Type B pancreatic cell (in vitro differentiated cells): ENCODE data around the gene JAKMIP2. TPM values are rescaled to one million over a fixed set of nuclear protein-coding genes. Genes with fewer than 3 reads are reported as not detected.
"Not testable (repeated sequence)": the region's sequence is repeated elsewhere in the genome, so short reads cannot be mapped to it uniquely, and the experiment has no call there.

ENCODE experiments used
- DNase-seq: peaks from one replicate; pipeline ENCODE4 v3.0.0; 2021; ENCODE audit warnings: mixed read lengths; ENCODE audit not compliant: unreplicated experiment; ENCODE audit errors: extremely low spot score
- H3K27ac Mint-ChIP-seq: 2 replicates; pipeline ENCODE4 v1.8.0; 2021; ENCODE audit warnings: mild to moderate bottlenecking, mixed read lengths
- H3K27me3 Mint-ChIP-seq: 2 replicates; pipeline ENCODE4 v1.8.0; 2021; ENCODE audit warnings: mixed read lengths
- H3K36me3 Mint-ChIP-seq: 2 replicates; pipeline ENCODE4 v1.8.0; 2021; ENCODE audit warnings: mixed read lengths
- H3K4me1 Mint-ChIP-seq: one replicate; pipeline ENCODE4 v1.8.0; 2021; ENCODE audit warnings: mixed read lengths; ENCODE audit not compliant: unreplicated experiment
- H3K4me3 Mint-ChIP-seq: 2 replicates; pipeline ENCODE4 v1.8.0; 2021; ENCODE audit warnings: mild to moderate bottlenecking, mixed read lengths
- H3K9me3 Mint-ChIP-seq: 2 replicates; pipeline ENCODE4 v1.8.0; 2021; ENCODE audit warnings: mixed read lengths
- total RNA-seq: library from RNA; stranded (reverse); gene quantifications from 2 replicates; pipeline ENCODE4 v1.2.1, GENCODE V29; 2021; ENCODE audit warnings: low replicate concordance
- TF ChIP-seq, protein P1 (sequence below): fragments of 200-600 bp; sonication (generic); conservative IDR thresholded peaks from 2 replicates; pipeline ENCODE4 v1.5.0; 2021; ENCODE audit warnings: antibody characterized with exemption, mild to moderate bottlenecking

The JAKMIP2 gene
- total RNA-seq, 1 donor from 2014 or later = 13.8 TPM

DNA sequence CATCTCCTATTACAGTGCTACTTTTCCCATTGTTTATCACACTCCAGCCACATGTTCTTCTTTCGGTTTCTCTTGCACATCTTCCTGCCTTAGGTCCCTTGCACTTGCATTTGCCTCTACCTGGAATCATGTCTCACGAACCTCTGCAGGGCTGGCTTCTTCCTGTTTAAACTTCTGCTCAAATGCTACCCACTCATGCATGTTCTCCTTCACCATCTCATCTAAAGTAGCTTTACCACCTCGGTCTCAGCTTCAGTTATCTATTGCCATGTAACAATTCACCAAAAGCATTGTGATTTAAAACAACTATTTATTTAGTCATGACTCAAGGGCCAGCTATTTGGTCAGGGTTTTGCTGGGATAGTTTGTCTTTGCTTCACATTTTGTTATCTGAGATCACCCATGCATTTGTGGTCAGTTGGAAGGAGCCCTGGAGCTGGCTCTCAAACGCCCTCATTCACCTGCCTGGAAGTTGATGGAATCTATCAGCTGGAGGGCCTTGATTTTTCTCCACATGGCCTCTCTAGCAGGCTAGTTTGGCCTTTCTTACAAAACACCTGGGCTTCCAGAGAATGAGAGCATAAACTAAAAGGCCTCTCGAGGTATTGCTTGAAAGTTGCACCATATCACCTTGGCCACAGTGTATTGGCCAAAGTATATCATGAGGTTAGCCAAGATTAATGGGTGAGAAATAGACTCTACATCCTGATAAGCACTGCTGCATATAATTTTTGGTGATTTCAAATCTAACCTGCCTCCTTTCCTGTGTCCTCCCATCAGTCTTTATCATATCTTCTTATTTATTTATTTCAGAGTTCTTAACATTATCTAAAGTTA is 27.5 kb upstream of the JAKMIP2 start:
- Mint-ChIP-seq H3K27me3 (no peaks in the 10 kb centered on the region), H3K27ac (no peak overlapping the region), H3K36me3 (no peaks in the 10 kb centered on the region), H3K4me3 (no peak overlapping the region), H3K4me1 (no peaks in the 10 kb centered on the region), H3K9me3 (no peaks in the 10 kb centered on the region)
- DNase-seq = no peak
- TF ChIP-seq, protein P1, sequence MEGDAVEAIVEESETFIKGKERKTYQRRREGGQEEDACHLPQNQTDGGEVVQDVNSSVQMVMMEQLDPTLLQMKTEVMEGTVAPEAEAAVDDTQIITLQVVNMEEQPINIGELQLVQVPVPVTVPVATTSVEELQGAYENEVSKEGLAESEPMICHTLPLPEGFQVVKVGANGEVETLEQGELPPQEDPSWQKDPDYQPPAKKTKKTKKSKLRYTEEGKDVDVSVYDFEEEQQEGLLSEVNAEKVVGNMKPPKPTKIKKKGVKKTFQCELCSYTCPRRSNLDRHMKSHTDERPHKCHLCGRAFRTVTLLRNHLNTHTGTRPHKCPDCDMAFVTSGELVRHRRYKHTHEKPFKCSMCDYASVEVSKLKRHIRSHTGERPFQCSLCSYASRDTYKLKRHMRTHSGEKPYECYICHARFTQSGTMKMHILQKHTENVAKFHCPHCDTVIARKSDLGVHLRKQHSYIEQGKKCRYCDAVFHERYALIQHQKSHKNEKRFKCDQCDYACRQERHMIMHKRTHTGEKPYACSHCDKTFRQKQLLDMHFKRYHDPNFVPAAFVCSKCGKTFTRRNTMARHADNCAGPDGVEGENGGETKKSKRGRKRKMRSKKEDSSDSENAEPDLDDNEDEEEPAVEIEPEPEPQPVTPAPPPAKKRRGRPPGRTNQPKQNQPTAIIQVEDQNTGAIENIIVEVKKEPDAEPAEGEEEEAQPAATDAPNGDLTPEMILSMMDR = no peak

DNA sequence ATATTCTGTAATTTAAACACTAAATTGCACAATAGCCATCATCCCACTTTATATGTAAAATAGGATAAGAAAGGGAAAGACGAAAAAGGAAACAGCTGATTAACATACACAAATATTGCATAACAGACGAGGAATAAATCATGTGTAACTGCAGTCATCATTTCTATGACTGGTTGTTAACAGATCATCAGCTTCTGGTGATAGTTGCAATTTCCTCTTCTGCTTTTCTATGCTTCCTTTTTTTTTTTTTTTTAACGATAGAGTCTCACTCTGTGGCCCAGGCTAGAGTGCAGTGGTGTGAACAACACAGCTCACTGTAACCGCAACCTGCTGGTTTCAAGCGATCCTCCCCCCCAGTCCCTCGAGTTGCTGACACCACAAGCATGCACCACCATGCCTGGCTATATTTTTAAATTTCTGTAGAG is 22.5 kb upstream of the JAKMIP2 start:
- H3K4me3 Mint-ChIP-seq = no peak overlapping the region
- H3K36me3 Mint-ChIP-seq = no peaks in the 10 kb centered on the region
- H3K4me1 Mint-ChIP-seq = no peaks in the 10 kb centered on the region
- no peak overlapping the region for H3K27ac Mint-ChIP-seq
- H3K9me3 Mint-ChIP-seq = no peaks in the 10 kb centered on the region
- TF ChIP-seq, protein P1 = no peak
- DNase-seq = no peak
- H3K27me3 Mint-ChIP-seq = peaks cover 6% of the 10 kb centered on the region

DNA sequence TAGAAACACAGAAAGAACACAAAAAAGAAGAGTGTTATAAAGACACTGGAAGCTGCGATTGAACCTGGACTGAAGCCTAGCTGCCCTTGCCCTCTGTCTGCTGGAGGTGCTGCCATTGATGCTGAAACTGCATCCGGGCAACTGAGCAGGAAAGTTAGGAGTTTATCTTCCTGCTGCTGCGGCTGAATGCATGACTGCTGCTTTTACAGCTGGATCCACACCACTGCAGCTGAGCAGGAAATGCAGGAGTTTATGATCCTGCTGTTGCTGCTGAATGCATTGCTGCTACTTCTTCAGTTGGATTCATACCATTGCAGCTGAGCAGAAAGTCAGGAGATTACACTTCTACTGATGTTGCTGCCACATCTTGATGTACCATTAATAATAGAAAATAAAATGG is 21.8 kb upstream of the JAKMIP2 start:
- DNase-seq = no peak
- Mint-ChIP-seq H3K27me3 (peaks cover 6% of the 10 kb centered on the region), H3K27ac (no peak overlapping the region), H3K36me3 (no peaks in the 10 kb centered on the region), H3K4me3 (no peak overlapping the region), H3K9me3 (no peaks in the 10 kb centered on the region), H3K4me1 (no peaks in the 10 kb centered on the region)
- TF ChIP-seq, protein P1 = no peak

DNA sequence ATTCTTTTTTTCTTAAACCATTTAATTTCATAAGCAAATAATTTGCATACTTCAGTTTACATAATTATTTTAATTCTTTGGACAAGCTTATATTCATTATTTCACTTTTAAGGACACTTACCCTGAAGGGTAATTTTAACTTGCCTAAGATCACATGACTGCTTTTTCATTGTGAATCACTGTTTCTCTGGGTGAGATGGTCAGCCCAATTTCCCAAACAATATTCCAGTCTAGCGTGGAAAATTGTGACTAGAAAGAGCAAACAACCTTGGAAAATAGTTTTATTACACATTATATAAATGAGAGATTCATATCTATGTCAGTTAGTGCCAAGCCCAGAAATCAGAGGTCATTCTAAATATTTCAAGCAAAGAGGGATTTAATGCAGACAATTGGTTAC is 21.4 kb upstream of the JAKMIP2 start:
- H3K9me3 Mint-ChIP-seq = no peaks in the 10 kb centered on the region
- DNase-seq = no peak
- H3K36me3 Mint-ChIP-seq = no peaks in the 10 kb centered on the region
- H3K4me3 Mint-ChIP-seq = no peak overlapping the region
- no peak overlapping the region for H3K27ac Mint-ChIP-seq
- peaks cover 6% of the 10 kb centered on the region for H3K27me3 Mint-ChIP-seq
- H3K4me1 Mint-ChIP-seq = no peaks in the 10 kb centered on the region
- TF ChIP-seq, protein P1 = no peak

DNA sequence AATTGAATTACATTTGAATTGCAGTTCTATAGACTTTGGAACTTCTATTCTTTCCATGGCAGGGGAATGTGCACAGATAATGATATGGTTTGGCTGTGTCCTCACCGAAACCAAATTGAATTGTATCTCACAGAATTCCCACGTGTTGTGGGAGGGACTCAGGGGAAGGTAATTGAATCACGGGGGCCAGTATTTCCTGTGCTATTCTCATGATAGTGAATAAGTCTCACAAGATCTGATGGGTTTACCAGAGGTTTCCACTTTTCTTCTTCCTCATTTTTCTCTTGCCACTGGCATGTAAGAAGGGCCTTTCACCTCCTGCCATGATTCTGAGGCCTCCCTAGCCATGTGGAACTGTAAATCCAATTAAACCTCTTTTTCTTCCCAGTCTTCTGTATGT is 20.6 kb upstream of the JAKMIP2 start:
- H3K27ac Mint-ChIP-seq = peak overlapping the region; percentile 2
- H3K4me3 Mint-ChIP-seq, DNase-seq, H3K4me1 Mint-ChIP-seq, H3K36me3 Mint-ChIP-seq, H3K27me3 Mint-ChIP-seq, H3K9me3 Mint-ChIP-seq: not testable (repeated sequence)

DNA sequence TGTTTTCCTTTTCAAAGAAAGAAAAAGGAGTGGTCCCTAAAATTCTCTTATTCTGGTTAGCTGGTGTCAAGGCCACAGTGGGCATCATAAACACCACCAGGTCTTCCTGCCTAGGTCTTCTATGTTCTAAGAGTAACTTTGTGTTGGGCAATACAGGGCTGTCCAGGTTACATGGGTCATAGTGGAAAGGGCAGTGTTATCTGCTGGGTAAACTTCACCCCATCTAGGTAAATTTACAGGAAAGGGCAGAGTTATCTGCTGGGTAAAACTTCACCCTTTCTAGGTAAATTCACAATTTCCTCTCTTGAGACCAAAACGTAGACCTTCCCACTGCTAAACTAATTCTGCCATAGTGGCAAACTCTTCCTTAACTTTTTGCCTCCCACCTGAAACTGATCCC is 18.9 kb upstream of the JAKMIP2 start:
- TF ChIP-seq, protein P1 = no peak
- H3K36me3 Mint-ChIP-seq = no peaks in the 10 kb centered on the region
- no peak overlapping the region for H3K27ac Mint-ChIP-seq
- H3K9me3 Mint-ChIP-seq = no peaks in the 10 kb centered on the region
- no peak for DNase-seq
- H3K4me3 Mint-ChIP-seq = no peak overlapping the region
- H3K4me1 Mint-ChIP-seq = no peaks in the 10 kb centered on the region
- peaks cover 6% of the 10 kb centered on the region for H3K27me3 Mint-ChIP-seq
